Measurements from ENCODE around the gene YPEL2. TPM values are rescaled to one million over a fixed set of nuclear protein-coding genes. Genes with fewer than 3 reads are reported as not detected.

YPEL2 gene
- total RNA-seq, 4 donors from 2014 or later = 35.5 to 47.1 (median 40.6) TPM

DNA sequence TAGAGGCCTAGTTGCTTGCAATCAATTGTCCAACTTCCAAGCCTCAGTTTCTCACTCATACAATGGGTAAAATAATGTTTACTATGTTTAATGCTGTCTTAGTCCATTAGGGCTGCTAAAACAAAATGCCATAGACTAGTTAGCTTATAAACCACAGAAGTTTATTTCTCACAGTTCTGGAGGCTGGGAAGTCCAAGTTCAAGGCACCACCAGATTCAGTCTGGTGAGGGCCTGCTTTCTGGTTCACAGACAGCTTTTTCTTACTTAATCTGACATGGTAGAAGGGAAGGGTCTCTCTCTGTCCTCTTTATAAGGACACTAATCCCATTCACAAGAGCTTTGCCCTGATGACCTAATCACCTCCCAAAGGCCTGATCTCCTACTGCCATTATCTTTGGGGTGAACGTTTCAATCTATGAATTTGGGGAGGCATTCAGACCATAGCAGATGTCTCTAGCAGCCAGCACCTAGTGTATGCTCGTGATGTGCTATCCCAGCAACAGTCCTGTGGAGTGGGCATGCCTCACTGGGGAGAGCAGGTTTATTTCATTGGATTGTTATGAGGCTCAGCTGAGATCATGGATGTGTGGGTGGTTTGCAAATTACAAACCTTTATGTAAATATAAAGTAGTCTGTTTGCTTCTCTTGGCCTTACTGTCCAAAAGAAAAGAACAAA, 25.2 kb downstream of the YPEL2 start:
- Histone ChIP-seq H3K27ac (peak overlapping the region; percentile 20 to 83 (median 70)), H3K27me3 (no peaks in the 10 kb centered on the region), H3K4me1 (peaks cover 3 to 100% (median 34%) of the 10 kb centered on the region in 3 donors), H3K9me3 (no peaks in the 10 kb centered on the region), H3K4me3 (no peak overlapping the region), H3K36me3 (peaks cover 0 to 14% of the 10 kb centered on the region in 2 donors)
- WGBS, 2 donors (ENCODE audit: low coverage in 1 of 2) = 41% methylated on average over 2 of the region's 2 CpGs; no CpG with 5 or more reads in 1 of the 2 donors
- ATAC-seq = no peak
- TF ChIP-seq POLR2AphosphoS5 (IDR thresholded peaks at IDR 0.05) (no peak), POLR2A (IDR thresholded peaks at IDR 0.05) (no peak), EP300 (IDR thresholded peaks at IDR 0.05) (no peak)
- TF ChIP-seq, protein P1, sequence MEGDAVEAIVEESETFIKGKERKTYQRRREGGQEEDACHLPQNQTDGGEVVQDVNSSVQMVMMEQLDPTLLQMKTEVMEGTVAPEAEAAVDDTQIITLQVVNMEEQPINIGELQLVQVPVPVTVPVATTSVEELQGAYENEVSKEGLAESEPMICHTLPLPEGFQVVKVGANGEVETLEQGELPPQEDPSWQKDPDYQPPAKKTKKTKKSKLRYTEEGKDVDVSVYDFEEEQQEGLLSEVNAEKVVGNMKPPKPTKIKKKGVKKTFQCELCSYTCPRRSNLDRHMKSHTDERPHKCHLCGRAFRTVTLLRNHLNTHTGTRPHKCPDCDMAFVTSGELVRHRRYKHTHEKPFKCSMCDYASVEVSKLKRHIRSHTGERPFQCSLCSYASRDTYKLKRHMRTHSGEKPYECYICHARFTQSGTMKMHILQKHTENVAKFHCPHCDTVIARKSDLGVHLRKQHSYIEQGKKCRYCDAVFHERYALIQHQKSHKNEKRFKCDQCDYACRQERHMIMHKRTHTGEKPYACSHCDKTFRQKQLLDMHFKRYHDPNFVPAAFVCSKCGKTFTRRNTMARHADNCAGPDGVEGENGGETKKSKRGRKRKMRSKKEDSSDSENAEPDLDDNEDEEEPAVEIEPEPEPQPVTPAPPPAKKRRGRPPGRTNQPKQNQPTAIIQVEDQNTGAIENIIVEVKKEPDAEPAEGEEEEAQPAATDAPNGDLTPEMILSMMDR (IDR thresholded peaks at IDR 0.05) = no peak

DNA sequence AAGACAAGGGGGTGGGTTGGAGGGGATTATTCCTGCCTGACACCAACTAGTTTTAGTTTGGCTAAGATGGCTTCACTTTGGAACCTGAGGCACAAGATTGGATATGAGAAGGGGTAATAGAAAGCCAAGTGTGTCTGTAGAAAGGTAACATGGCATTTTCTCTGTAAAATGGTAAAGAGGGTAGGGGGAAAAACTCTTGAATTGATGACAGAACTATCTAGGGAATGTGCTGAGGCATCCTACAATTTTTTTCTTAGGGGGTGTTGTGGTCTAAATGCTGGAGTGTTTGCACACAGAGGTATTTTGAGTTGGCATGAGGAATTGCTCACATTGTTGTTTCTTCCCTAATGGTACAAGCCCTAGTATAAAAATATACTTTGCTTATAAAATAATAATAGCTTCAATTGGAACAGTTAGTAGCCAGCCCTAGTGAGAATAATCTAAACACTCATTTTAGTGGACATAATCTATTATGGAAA, 25.8 kb downstream of the YPEL2 start:
- H3K9me3 ChIP-seq = no peaks in the 10 kb centered on the region
- no peaks in the 10 kb centered on the region for H3K27me3 ChIP-seq
- H3K36me3 ChIP-seq = peaks cover 0 to 14% of the 10 kb centered on the region in 2 donors
- ATAC-seq = no peak
- peak overlapping the region; percentile 20 to 83 (median 70) for H3K27ac ChIP-seq
- TF ChIP-seq, protein P1 (IDR thresholded peaks at IDR 0.05) = no peak
- TF ChIP-seq POLR2AphosphoS5 (IDR thresholded peaks at IDR 0.05) = no peak
- TF ChIP-seq POLR2A (IDR thresholded peaks at IDR 0.05) = no peak
- peaks cover 3 to 100% (median 39%) of the 10 kb centered on the region in 3 donors for H3K4me1 ChIP-seq
- no peak overlapping the region for H3K4me3 ChIP-seq

DNA sequence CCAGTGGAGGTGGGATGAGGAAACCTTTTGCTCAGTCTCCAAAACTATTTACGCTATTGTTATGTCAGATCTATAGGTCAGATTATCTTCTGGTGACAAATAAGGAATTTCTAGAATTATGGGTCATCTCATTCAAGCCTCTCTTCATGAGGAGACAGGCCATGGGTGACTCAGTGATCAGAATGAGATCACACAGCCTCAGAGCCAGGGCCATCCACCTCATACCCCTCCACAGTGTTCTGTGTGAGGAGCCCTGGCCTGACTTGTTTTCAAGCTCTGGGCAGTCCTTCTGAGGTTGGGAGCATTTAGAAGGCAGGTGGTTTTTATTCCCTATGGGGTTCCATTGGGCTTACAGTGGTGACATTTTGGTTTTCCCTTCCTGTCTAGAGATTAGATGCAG, 26.5 kb downstream of the YPEL2 start:
- peaks cover 5 to 100% (median 46%) of the 10 kb centered on the region in 3 donors for H3K4me1 ChIP-seq
- TF ChIP-seq POLR2AphosphoS5 (IDR thresholded peaks at IDR 0.05) (no peak), POLR2A (IDR thresholded peaks at IDR 0.05) (no peak), EP300 (IDR thresholded peaks at IDR 0.05) (no peak)
- TF ChIP-seq, protein P1 (IDR thresholded peaks at IDR 0.05) = no peak
- H3K36me3 ChIP-seq = peaks cover 0 to 14% of the 10 kb centered on the region in 2 donors
- H3K27ac ChIP-seq = peak overlapping the region; percentile 3 to 83 (median 70)
- H3K27me3 ChIP-seq = no peaks in the 10 kb centered on the region
- H3K4me3 ChIP-seq = no peak overlapping the region
- WGBS, 2 donors (ENCODE audit: low coverage in 1 of 2) = 80 to 100% methylated on average over 1 of the region's 1 CpG
- H3K9me3 ChIP-seq = no peaks in the 10 kb centered on the region
- peak; percentile 53 for ATAC-seq

DNA sequence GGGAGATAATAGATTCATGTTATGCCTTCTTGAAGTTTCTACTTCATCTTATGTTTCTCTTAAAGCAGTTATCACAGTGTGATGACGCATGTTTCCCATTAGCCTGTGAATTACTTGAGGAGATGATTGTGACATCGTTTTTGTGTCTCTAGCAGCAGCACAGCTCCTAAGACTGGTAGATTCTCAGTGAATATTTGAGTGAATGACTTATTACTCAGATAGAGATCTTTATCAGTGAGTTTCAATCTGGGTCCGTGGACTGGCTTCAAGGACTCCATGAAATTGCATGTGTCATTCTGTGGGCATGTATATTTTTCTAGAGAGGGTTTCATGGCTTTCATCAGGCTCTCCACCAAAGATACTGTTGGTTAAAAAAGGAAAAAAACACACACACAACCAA, 29.9 kb downstream of the YPEL2 start:
- TF ChIP-seq EP300 (IDR thresholded peaks at IDR 0.05) = no peak
- no peak for TF ChIP-seq POLR2A (IDR thresholded peaks at IDR 0.05)
- TF ChIP-seq, protein P1 (IDR thresholded peaks at IDR 0.05) = no peak
- TF ChIP-seq POLR2AphosphoS5 (IDR thresholded peaks at IDR 0.05) = no peak
- 42 to 80% methylated on average over 2 of the region's 3 CpGs for WGBS, 2 donors (ENCODE audit: low coverage in 1 of 2)
- Histone ChIP-seq H3K9me3 (no peaks in the 10 kb centered on the region), H3K27me3 (no peaks in the 10 kb centered on the region), H3K36me3 (no peaks in the 10 kb centered on the region), H3K4me3 (no peak overlapping the region), H3K4me1 (peaks cover 16 to 100% (median 50%) of the 10 kb centered on the region in 3 donors), H3K27ac (peak overlapping the region in 2 of 4 donors; percentile 65 to 67)
- no peak for ATAC-seq
